AG04449 (cell line): Measurements from ENCODE around the gene ADRM1.

ENCODE experiments used
- CTCF ChIA-PET: fragments of 350-600 bp; formaldehyde crosslinking; extraction: SDS; loops from one replicate; lab custom pipeline; 2021; ENCODE audit warnings: antibody characterized with exemption; lab: Yijun Ruan, JAX
- POLR2A ChIA-PET: fragments of 400-600, 350-600 bp; formaldehyde crosslinking; extraction: SDS; loops from one replicate; lab custom pipeline; 2020; ENCODE audit warnings: antibody characterized with exemption, inconsistent platforms; lab: Yijun Ruan, JAX
- DNase-seq: peaks from one replicate; pipeline ENCODE4 v3.0.0-alpha.2; 2010; ENCODE audit warnings: low read depth, low spot score
- H3K4me3 ChIP-seq: 2 replicates; pipeline ENCODE4 v1.5.1; 2011; ENCODE audit warnings: low read depth, mild to moderate bottlenecking, control low read depth, low read length
- CTCF ChIP-seq: IDR thresholded peaks from one replicate; pipeline ENCODE4 v1.5.1; 2011; ENCODE audit warnings: mild to moderate bottlenecking, moderate library complexity, low read length, control low read depth, inconsistent platforms; ENCODE audit not compliant: insufficient read depth; ENCODE audit errors: missing control alignments

The ADRM1 gene

GRCh38 chr20:62325172-62325905 lies 22.5 kb downstream of the ADRM1 start:
- ChIA-PET CTCF (interaction anchor here (1.3 kb wide), 1 partner anchor 58 kb away, joined by 4 read pairs; no protein-coding TSS in a partner anchor), POLR2A (no interaction called here)
- DNase-seq, result no peak
- TF ChIP-seq CTCF, result no peak
- H3K4me3 ChIP-seq, result no peak overlapping the region

DNA sequence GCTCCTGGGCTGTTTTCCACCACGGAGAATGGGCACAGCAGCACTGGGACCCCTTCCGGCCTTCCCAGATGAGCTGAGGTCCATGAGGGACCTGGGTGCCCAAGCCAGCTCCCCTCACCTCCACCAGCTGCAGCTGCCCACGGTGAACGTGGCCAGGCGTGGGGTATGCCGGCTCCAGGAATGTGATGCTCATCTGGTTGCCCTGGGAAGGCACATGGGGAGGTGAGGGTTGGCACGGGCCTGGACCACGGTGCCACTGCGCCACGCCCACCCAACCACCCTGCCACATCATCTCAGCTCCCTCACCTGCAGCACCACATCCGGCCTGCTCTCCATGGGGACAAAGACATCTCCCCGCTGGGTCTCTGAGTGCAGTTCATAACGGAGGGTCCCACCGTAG lies 23.8 kb downstream of the ADRM1 start:
- ChIA-PET CTCF (interaction anchor here (1.3 kb wide), 1 partner anchor 57 kb away, joined by 4 read pairs; no protein-coding TSS in a partner anchor), POLR2A (no interaction called here)
- no peak for DNase-seq
- no peak overlapping the region for H3K4me3 ChIP-seq
- no peak for TF ChIP-seq CTCF

- TF ChIP-seq CTCF, result no peak
- POLR2A ChIA-PET, result no interaction called here
- no peak for DNase-seq
- CTCF ChIA-PET, result no interaction called here
- no peak overlapping the region for H3K4me3 ChIP-seq
These were observed 24.3 kb downstream of the ADRM1 start for GRCh38 chr20:62326959-62327725.

DNA sequence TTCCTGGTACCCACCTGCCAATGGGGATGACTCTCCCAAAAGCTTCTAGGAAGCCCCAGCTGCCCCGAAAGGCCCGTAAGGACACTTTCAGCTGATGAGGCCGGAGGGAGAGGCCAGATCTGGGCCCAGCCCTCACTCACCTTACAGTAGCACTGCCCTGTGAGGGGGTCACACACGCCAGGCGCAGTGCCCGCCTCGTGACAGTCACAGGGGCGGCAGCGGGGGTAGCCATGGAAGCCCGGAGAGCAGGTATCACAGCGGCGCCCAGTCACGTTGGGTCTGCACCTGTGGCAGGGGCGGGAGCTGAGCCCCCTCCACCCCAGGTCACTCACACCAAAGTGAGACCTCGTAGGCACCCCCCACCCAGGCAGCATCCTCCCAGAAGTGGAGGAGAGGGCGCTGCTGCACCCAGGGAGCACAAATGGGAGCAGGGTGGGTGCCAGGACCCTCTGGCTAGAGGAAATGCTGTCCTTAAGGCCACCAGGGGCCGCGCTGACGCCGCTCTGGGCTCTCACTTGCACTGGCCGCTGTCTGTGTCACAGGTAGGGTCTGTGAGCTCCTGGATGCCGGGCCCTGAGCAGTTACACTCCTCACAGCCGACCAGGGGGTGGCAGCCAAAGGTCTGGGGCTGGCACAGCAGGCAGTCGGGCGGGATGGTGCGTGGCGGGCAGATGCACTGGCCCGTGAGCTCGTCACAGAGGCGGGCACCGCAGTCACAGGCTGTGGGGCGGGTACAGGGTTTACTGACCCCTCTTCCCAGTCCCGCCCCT lies 25.1 kb downstream of the ADRM1 start:
- ChIA-PET CTCF (interaction anchor here (1.3 kb wide), 1 partner anchor 25 kb away, joined by 3 read pairs; the partner anchor contains the start of gene ADRM1), POLR2A (no interaction called here)
- no peak for TF ChIP-seq CTCF
- H3K4me3 ChIP-seq, result no peak overlapping the region
- no peak for DNase-seq

DNA sequence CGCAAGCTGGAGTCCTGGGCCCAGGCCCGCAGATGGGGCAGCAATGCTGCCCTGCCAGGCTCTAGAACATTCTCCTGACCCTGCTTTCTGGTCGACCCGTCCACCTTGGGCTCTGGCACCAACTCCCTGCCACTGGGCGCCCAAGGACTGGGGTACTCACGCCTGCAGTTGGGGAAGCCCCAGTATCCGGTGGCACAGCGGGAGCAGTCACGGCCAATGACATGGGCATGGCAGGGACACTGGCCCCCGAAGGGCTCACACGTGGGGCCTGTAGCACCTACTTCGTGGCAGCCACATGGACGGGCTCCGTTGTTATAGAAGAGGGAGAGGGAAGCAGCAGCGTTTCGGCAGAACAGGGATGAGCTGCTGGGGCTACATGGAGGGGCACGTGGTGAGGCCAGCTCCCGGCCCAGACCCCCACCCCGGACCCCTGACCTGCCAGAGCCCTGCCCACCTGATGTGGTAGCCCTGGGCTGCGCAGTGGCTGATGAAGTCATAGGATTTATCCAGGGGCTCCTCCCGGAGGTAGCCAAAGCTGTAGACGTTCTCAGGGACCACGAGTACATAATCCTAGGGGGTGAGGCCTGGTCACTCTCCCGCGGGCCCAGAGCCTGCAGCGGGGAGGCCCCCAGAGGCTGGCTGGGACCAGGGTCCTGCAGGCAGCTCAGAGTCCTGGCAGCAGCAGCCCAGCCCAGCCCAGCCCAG lies 26.0 kb downstream of the ADRM1 start:
- CTCF ChIA-PET, result interaction anchor here (1.1 to 1.3 kb wide), 2 partner anchors 26 to 39 kb away, joined by 3 read pairs; partner anchors contain the start of gene ADRM1
- POLR2A ChIA-PET, result no interaction called here
- no peak for TF ChIP-seq CTCF
- DNase-seq, result no peak
- H3K4me3 ChIP-seq, result no peak overlapping the region
